Ectodermal cell (in vitro differentiated cells): ENCODE results near the gene ADAM17.
"Not testable (repeated sequence)": the region's sequence is repeated elsewhere in the genome, so short reads cannot be mapped to it uniquely, and the experiment has no call there.

Experiments used
- H3K27ac ChIP-seq: 2 replicates; pipeline ENCODE4 v1.7.0; 2013; ENCODE audit warnings: mild to moderate bottlenecking, low read depth, low read length; ENCODE audit not compliant: insufficient read depth, poor library complexity, severe bottlenecking
- H3K27me3 ChIP-seq: 2 replicates; pipeline ENCODE4 v1.7.0; 2013; ENCODE audit warnings: mild to moderate bottlenecking, low read length; ENCODE audit not compliant: insufficient read depth, control insufficient read depth, poor library complexity, severe bottlenecking
- H3K36me3 ChIP-seq: one replicate; pipeline ENCODE4 v1.7.0; 2013; ENCODE audit warnings: low read length; ENCODE audit not compliant: control insufficient read depth, insufficient read depth
- H3K4me1 ChIP-seq: one replicate; pipeline ENCODE4 v1.7.0; 2013; ENCODE audit warnings: low read length; ENCODE audit not compliant: control insufficient read depth, insufficient read depth
- H3K4me3 ChIP-seq: 2 replicates; pipeline ENCODE4 v1.7.0; 2013; ENCODE audit warnings: low read depth, low read length, control low read depth; ENCODE audit not compliant: insufficient read depth
- H3K9me3 ChIP-seq: 2 replicates; pipeline ENCODE4 v1.7.0; 2013; ENCODE audit warnings: mild to moderate bottlenecking, low read length, moderate library complexity; ENCODE audit not compliant: control insufficient read depth
- WGBS, 2 experiments: methylation state at CpG; one replicate each; pipeline ENCODE4 v1.1.7; 2013; ENCODE audit warnings: missing lambda C conversion rate in 2 of 2; 5-methylcytosine and 5-hydroxymethylcytosine counted together

The ADAM17 gene

GRCh38 chr2:9525266-9525665 is 30.4 kb downstream of the ADAM17 start:
- 93 to 96% methylated on average over 2 of the region's 2 CpGs for WGBS, 2 experiments
- no peak overlapping the region for H3K27ac ChIP-seq
- no peak overlapping the region for H3K4me3 ChIP-seq
- H3K4me1 ChIP-seq, result no peaks in the 10 kb centered on the region
- H3K36me3 ChIP-seq, result peaks cover 13% of the 10 kb centered on the region
- no peaks in the 10 kb centered on the region for H3K9me3 ChIP-seq
- H3K27me3 ChIP-seq, result no peaks in the 10 kb centered on the region

GRCh38 chr2:9524291-9524690 is 31.3 kb downstream of the ADAM17 start:
- Histone ChIP-seq H3K9me3 (no peaks in the 10 kb centered on the region), H3K36me3 (peaks cover 17% of the 10 kb centered on the region), H3K27ac (no peak overlapping the region), H3K27me3 (no peaks in the 10 kb centered on the region), H3K4me3 (no peak overlapping the region), H3K4me1 (no peaks in the 10 kb centered on the region)
- 96 to 98% methylated on average over 8 of the region's 8 CpGs for WGBS, 2 experiments

- no peak overlapping the region for H3K4me3 ChIP-seq
- H3K9me3 ChIP-seq, result no peaks in the 10 kb centered on the region
- 91 to 97% methylated on average over 2 of the region's 2 CpGs for WGBS, 2 experiments
- H3K27me3 ChIP-seq, result no peaks in the 10 kb centered on the region
- H3K36me3 ChIP-seq, result peaks cover 27% of the 10 kb centered on the region
- no peaks in the 10 kb centered on the region for H3K4me1 ChIP-seq
- H3K27ac ChIP-seq, result no peak overlapping the region
These were observed 36.4 kb downstream of the ADAM17 start for GRCh38 chr2:9519250-9519649.

- 90 to 97% methylated on average over 5 to 7 of the region's 7 CpGs for WGBS, 2 experiments
These were observed 36.9 kb downstream of the ADAM17 start for GRCh38 chr2:9518780-9519179.

GRCh38 chr2:9518163-9518562 is 37.5 kb downstream of the ADAM17 start:
- no peaks in the 10 kb centered on the region for H3K9me3 ChIP-seq
- no peaks in the 10 kb centered on the region for H3K4me1 ChIP-seq
- H3K36me3 ChIP-seq, result peaks cover 31% of the 10 kb centered on the region
- no peaks in the 10 kb centered on the region for H3K27me3 ChIP-seq
- no peak overlapping the region for H3K27ac ChIP-seq
- WGBS, 2 experiments, result 92 to 97% methylated on average over 3 of the region's 3 CpGs
- no peak overlapping the region for H3K4me3 ChIP-seq

More at GRCh38 chr2:9518780-9519179, 36.9 kb downstream of the ADAM17 start:
- H3K4me1 ChIP-seq, result no peaks in the 10 kb centered on the region
- no peak overlapping the region for H3K27ac ChIP-seq
- H3K36me3 ChIP-seq, result peaks cover 27% of the 10 kb centered on the region
- no peaks in the 10 kb centered on the region for H3K9me3 ChIP-seq
- H3K27me3 ChIP-seq, result no peaks in the 10 kb centered on the region
- no peak overlapping the region for H3K4me3 ChIP-seq

GRCh38 chr2:9517118-9517782 is 38.4 kb downstream of the ADAM17 start:
- WGBS, 2 experiments, result 92 to 94% methylated on average over 2 of the region's 2 CpGs
- H3K27ac ChIP-seq, result no peak overlapping the region
- no peak overlapping the region for H3K4me3 ChIP-seq
- no peaks in the 10 kb centered on the region for H3K27me3 ChIP-seq
- no peaks in the 10 kb centered on the region for H3K9me3 ChIP-seq
- H3K4me1 ChIP-seq, result no peaks in the 10 kb centered on the region
- peaks cover 37% of the 10 kb centered on the region for H3K36me3 ChIP-seq

- H3K9me3 ChIP-seq, H3K4me3 ChIP-seq, H3K27me3 ChIP-seq, H3K4me1 ChIP-seq, H3K27ac ChIP-seq: not testable (repeated sequence)
- WGBS, 2 experiments, result 94 to 96% methylated on average over 3 of the region's 3 CpGs
- peaks cover 19% of the 10 kb centered on the region for H3K36me3 ChIP-seq
These were observed 41.7 kb downstream of the ADAM17 start for GRCh38 chr2:9513946-9514345.

GRCh38 chr2:9508931-9509330 is 46.7 kb downstream of the ADAM17 start:
- Histone ChIP-seq H3K27ac (no peak overlapping the region), H3K27me3 (no peaks in the 10 kb centered on the region), H3K36me3 (peaks cover 20% of the 10 kb centered on the region), H3K9me3 (no peaks in the 10 kb centered on the region), H3K4me3 (no peak overlapping the region), H3K4me1 (no peaks in the 10 kb centered on the region)
- WGBS, 2 experiments, result 64 to 68% methylated on average over 1 of the region's 1 CpG

GRCh38 chr2:9498210-9498609 is 57.4 kb downstream of the ADAM17 start:
- Histone ChIP-seq H3K4me3 (no peak overlapping the region), H3K36me3 (peaks cover 52% of the 10 kb centered on the region), H3K27ac (no peak overlapping the region), H3K9me3 (no peaks in the 10 kb centered on the region), H3K4me1 (no peaks in the 10 kb centered on the region), H3K27me3 (no peaks in the 10 kb centered on the region)
- 96 to 97% methylated on average over 1 of the region's 1 CpG for WGBS, 2 experiments

GRCh38 chr2:9497017-9497416 is 58.6 kb downstream of the ADAM17 start:
- WGBS, 2 experiments, result 91 to 96% methylated on average over 4 of the region's 4 CpGs
- Histone ChIP-seq H3K4me1 (no peaks in the 10 kb centered on the region), H3K36me3 (peaks cover 54% of the 10 kb centered on the region), H3K27ac (no peak overlapping the region), H3K4me3 (no peak overlapping the region), H3K9me3 (no peaks in the 10 kb centered on the region), H3K27me3 (no peaks in the 10 kb centered on the region)

- H3K27ac ChIP-seq, result no peak overlapping the region
- no peaks in the 10 kb centered on the region for H3K4me1 ChIP-seq
- no peaks in the 10 kb centered on the region for H3K27me3 ChIP-seq
- 91 to 97% methylated on average over 1 of the region's 1 CpG for WGBS, 2 experiments
- no peaks in the 10 kb centered on the region for H3K9me3 ChIP-seq
- no peak overlapping the region for H3K4me3 ChIP-seq
- H3K36me3 ChIP-seq, result peaks cover 49% of the 10 kb centered on the region
These were observed 61.5 kb downstream of the ADAM17 start for GRCh38 chr2:9494081-9494480.
